Measurements from ENCODE around the gene CLSTN1.
A peak's percentile ranks its signal among the peaks of the same experiment; 100 is the strongest.

Gene CLSTN1

GRCh38 chr1:9850442-9851162 lies 26.8 kb upstream of the CLSTN1 start:
- no peak for DNase-seq

GRCh38 chr1:9849691-9850441 lies 26.1 kb upstream of the CLSTN1 start:
- DNase-seq = peak in 1 of 2 experiments; percentile 26

- no peak for DNase-seq
Measured at GRCh38 chr1:9848022-9848421, 24.3 kb upstream of the CLSTN1 start.

GRCh38 chr1:9847269-9847668 lies 23.5 kb upstream of the CLSTN1 start:
- DNase-seq = no peak

GRCh38 chr1:9846611-9847171 lies 22.9 kb upstream of the CLSTN1 start:
- DNase-seq = no peak

GRCh38 chr1:9845914-9846313 lies 22.1 kb upstream of the CLSTN1 start:
- DNase-seq = no peak

GRCh38 chr1:9844756-9845155 lies 21.0 kb upstream of the CLSTN1 start:
- no peak for DNase-seq

GRCh38 chr1:9844106-9844505 lies 20.3 kb upstream of the CLSTN1 start:
- DNase-seq = no peak

- DNase-seq = peak; percentile 26 to 34
Measured at GRCh38 chr1:9843576-9843945, 19.8 kb upstream of the CLSTN1 start.

- peak; percentile 11 to 22 for DNase-seq
Measured at GRCh38 chr1:9842781-9843575, 19.2 kb upstream of the CLSTN1 start.

- no peak for DNase-seq
Measured at GRCh38 chr1:9842073-9842711, 18.4 kb upstream of the CLSTN1 start.

GRCh38 chr1:9841460-9841859 lies 17.7 kb upstream of the CLSTN1 start:
- no peak for DNase-seq

GRCh38 chr1:9840176-9840575 lies 16.4 kb upstream of the CLSTN1 start:
- no peak for DNase-seq

- no peak for DNase-seq
Measured at GRCh38 chr1:9838946-9839345, 15.2 kb upstream of the CLSTN1 start.

GRCh38 chr1:9836632-9836960 lies 12.8 kb upstream of the CLSTN1 start:
- no peak for DNase-seq

GRCh38 chr1:9835758-9836631 lies 12.2 kb upstream of the CLSTN1 start:
- peak; percentile 66 to 78 for DNase-seq

GRCh38 chr1:9835404-9835757 lies 11.6 kb upstream of the CLSTN1 start:
- no peak for DNase-seq

GRCh38 chr1:9833632-9834031 lies 9.9 kb upstream of the CLSTN1 start:
- no peak for DNase-seq

GRCh38 chr1:9827558-9828185 lies 3.9 kb upstream of the CLSTN1 start:
- no peak for DNase-seq

GRCh38 chr1:9826616-9827015 lies 2.9 kb upstream of the CLSTN1 start:
- no peak for DNase-seq

GRCh38 chr1:9826087-9826486 lies 2.3 kb upstream of the CLSTN1 start:
- DNase-seq = no peak
